Measurements from ENCODE around the gene CXorf65.
A peak's percentile ranks its signal among the peaks of the same experiment; 100 is the strongest.

CXorf65 gene

DNA sequence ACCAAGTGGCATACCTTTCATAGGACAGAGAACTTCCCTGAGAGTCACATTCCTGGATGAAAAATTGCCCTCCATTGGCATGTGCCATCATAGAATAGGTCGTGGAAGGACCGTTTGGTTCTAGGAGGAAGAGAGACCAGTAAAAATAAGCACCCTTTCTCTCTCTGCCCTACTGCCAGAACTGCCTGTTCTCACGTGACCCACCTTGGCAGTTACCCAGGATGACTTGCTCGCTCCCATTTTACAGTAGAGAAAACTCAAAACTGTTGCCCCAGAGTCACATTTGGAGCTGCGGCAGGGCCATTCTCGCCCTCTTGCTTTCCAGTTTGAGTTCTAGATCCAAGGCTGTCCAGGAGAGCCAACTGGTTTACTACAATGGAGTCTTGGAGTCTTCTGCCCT, 37.0 kb upstream of the CXorf65 start:
- H3K4me3 ChIP-seq (ENCODE audit: control insufficient read depth in 1 of 7, extremely low read depth in 1 of 7, insufficient read depth in 4 of 7, low read depth in 2 of 7, low read length in 6 of 7) = no peak overlapping the region
- no peaks in the 10 kb centered on the region for H3K27me3 ChIP-seq (replicated peaks in 2 of 5; ENCODE audit: control insufficient read depth in 4 of 5, insufficient read depth in 5 of 5, low read length in 4 of 5)
- peak overlapping the region in 1 of 2 experiments; percentile 43 for H3K27ac ChIP-seq (ENCODE audit: insufficient read depth in 1 of 2, low read depth in 1 of 2, low read length in 2 of 2, poor library complexity in 1 of 2, severe bottlenecking in 2 of 2)
- POLR2A ChIA-PET = no interaction called here
- 66% methylated on average over 6 of the region's 6 CpGs for WGBS (ENCODE audit: insufficient coverage)
- H3K36me3 ChIP-seq (ENCODE audit: control insufficient read depth in 4 of 4, insufficient read depth in 4 of 4, low read length in 3 of 4) = peaks cover 4 to 27% (median 15%) of the 10 kb centered on the region in 4 experiments
- no peak for DNase-seq
- no peaks in the 10 kb centered on the region for H3K9me3 ChIP-seq (ENCODE audit: control extremely low read depth in 1 of 5, control insufficient read depth in 4 of 5, insufficient read depth in 2 of 5, low read depth in 1 of 5, low read length in 4 of 5)
- peaks cover 6 to 35% (median 20%) of the 10 kb centered on the region in 4 experiments for H3K4me1 ChIP-seq (ENCODE audit: control extremely low read depth in 1 of 4, control insufficient read depth in 4 of 4, insufficient read depth in 4 of 4, low read length in 3 of 4)
- CTCF ChIA-PET = interaction anchor here (1.7 kb wide), 1 partner anchor 13 kb away, joined by 8 read pairs; no protein-coding TSS in a partner anchor

DNA sequence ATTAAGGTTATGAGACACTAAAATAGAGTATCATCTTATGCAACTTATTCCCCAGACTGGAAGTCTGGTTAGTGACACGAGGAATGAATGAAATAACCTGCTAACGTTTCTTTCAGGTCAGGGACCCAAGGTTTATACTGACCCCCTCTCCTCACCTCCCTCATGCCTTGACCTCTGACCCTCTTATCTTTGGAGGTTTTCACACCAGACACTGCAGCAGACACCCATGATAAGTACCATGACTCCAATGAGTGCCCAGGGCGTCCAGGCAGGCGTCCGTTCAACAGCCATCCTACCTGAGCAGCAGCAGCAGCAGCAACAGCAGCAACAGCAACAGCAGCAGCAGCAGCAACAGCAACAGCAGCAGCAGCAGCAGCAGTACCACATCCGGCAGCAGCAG, 33.9 kb upstream of the CXorf65 start:
- Histone ChIP-seq H3K27ac (ENCODE audit: insufficient read depth in 1 of 2, low read depth in 1 of 2, low read length in 2 of 2, poor library complexity in 1 of 2, severe bottlenecking in 2 of 2) (no peak overlapping the region), H3K9me3 (ENCODE audit: control extremely low read depth in 1 of 5, control insufficient read depth in 4 of 5, insufficient read depth in 2 of 5, low read depth in 1 of 5, low read length in 4 of 5) (no peaks in the 10 kb centered on the region), H3K4me3 (ENCODE audit: control insufficient read depth in 1 of 7, extremely low read depth in 1 of 7, insufficient read depth in 4 of 7, low read depth in 2 of 7, low read length in 6 of 7) (no peak overlapping the region), H3K36me3 (ENCODE audit: control insufficient read depth in 4 of 4, insufficient read depth in 4 of 4, low read length in 3 of 4) (peaks cover 8 to 57% (median 32%) of the 10 kb centered on the region in 4 experiments), H3K4me1 (ENCODE audit: control extremely low read depth in 1 of 4, control insufficient read depth in 4 of 4, insufficient read depth in 4 of 4, low read length in 3 of 4) (peaks cover 0 to 14% (median 2%) of the 10 kb centered on the region in 4 experiments), H3K27me3 (replicated peaks in 2 of 5; ENCODE audit: control insufficient read depth in 4 of 5, insufficient read depth in 5 of 5, low read length in 4 of 5) (no peaks in the 10 kb centered on the region)
- POLR2A ChIA-PET = no interaction called here
- CTCF ChIA-PET = interaction anchor here (1.6 to 1.7 kb wide), 2 partner anchors 10 to 40 kb away, joined by 4 to 8 read pairs; no protein-coding TSS in a partner anchor
- no peak for DNase-seq
- WGBS (ENCODE audit: insufficient coverage) = 73% methylated on average over 6 of the region's 6 CpGs

DNA sequence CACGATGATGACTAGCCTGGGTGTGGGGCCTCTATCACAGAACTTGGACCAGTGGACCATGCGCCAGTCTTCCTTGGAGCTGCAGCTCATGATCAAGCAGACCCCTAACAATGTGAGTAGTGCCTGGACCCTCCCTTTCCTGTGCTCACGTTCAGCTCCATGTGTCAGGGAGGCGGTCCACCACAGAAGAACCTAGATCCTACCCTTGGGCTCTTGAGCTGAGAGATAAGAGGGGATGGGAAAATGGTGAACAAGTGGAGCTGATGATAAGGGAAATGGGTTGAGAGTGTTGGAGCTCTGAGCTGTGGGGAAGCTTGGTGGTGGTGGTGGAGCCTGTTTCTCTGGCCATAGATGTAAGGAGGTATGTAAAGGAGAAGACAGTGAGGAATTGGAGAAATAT, 25.0 kb upstream of the CXorf65 start:
- DNase-seq = peak in 2 of 3 donors; percentile 41 to 58
- Histone ChIP-seq H3K4me1 (ENCODE audit: control extremely low read depth in 1 of 4, control insufficient read depth in 4 of 4, insufficient read depth in 4 of 4, low read length in 3 of 4) (peaks cover 0 to 2% (median 0%) of the 10 kb centered on the region in 4 experiments), H3K27me3 (replicated peaks in 2 of 5; ENCODE audit: control insufficient read depth in 4 of 5, insufficient read depth in 5 of 5, low read length in 4 of 5) (peaks cover 0 to 3% (median 0%) of the 10 kb centered on the region in 5 experiments), H3K27ac (ENCODE audit: insufficient read depth in 1 of 2, low read depth in 1 of 2, low read length in 2 of 2, poor library complexity in 1 of 2, severe bottlenecking in 2 of 2) (no peak overlapping the region), H3K4me3 (ENCODE audit: control insufficient read depth in 1 of 7, extremely low read depth in 1 of 7, insufficient read depth in 4 of 7, low read depth in 2 of 7, low read length in 6 of 7) (no peak overlapping the region), H3K36me3 (ENCODE audit: control insufficient read depth in 4 of 4, insufficient read depth in 4 of 4, low read length in 3 of 4) (peaks cover 17 to 90% (median 53%) of the 10 kb centered on the region in 4 experiments), H3K9me3 (ENCODE audit: control extremely low read depth in 1 of 5, control insufficient read depth in 4 of 5, insufficient read depth in 2 of 5, low read depth in 1 of 5, low read length in 4 of 5) (no peaks in the 10 kb centered on the region)
- ChIA-PET CTCF (interaction anchor here (0.8 to 6.4 kb wide), 9 partner anchors 10 to 64 kb away, joined by 3 to 109 read pairs (median 4); partner anchors contain the start of genes CXorf65, MED12 and SNX12), POLR2A (no interaction called here)
- 78% methylated on average over 3 of the region's 4 CpGs for WGBS (ENCODE audit: insufficient coverage)

DNA sequence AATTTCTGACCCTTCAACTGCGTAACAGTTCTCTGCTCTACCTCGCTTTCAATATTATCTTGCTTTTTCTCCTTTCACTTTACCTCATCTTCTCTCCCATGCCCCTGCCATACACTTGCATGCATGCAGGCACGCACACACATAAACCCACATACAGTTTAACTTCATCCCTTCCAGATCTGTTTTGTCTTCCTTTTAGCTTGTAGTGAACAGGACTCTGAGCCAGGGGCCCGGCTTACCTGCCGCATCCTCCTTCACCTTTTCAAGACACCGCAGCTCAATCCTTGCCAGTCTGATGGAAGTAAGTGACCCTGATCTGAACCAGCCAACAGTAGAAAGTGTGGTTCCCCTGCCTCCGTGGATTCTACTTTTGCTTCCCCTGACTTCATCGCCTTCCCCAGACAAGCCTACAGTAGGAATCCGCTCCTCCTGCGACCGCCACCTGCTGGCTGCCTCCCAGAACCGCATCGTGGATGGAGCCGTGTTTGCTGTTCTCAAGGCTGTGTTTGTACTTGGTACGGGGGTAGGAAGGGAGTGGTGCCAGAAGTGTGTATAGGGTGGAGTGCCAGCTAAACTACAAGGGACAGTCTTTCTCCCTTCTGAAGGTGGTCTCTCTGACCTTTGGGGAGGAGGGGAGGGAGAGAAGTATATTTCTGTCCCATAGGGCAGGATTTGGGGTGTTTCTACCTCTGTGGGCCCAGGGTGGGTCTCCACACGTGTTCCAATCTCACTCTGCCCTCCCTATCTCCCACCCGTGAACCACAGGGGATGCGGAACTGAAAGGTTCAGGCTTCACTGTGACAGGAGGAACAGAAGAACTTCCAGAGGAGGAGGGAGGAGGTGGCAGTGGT, 22.6 kb upstream of the CXorf65 start:
- no peak overlapping the region for H3K4me3 ChIP-seq (ENCODE audit: control insufficient read depth in 1 of 7, extremely low read depth in 1 of 7, insufficient read depth in 4 of 7, low read depth in 2 of 7, low read length in 6 of 7)
- 60% methylated on average over 8 of the region's 18 CpGs for WGBS (ENCODE audit: insufficient coverage)
- peaks cover 0 to 2% (median 0%) of the 10 kb centered on the region in 4 experiments for H3K4me1 ChIP-seq (ENCODE audit: control extremely low read depth in 1 of 4, control insufficient read depth in 4 of 4, insufficient read depth in 4 of 4, low read length in 3 of 4)
- peak; percentile 52 to 82 (median 73) for DNase-seq
- H3K27me3 ChIP-seq (replicated peaks in 2 of 5; ENCODE audit: control insufficient read depth in 4 of 5, insufficient read depth in 5 of 5, low read length in 4 of 5) = peaks cover 0 to 2% (median 0%) of the 10 kb centered on the region in 5 experiments
- peaks cover 19 to 90% (median 54%) of the 10 kb centered on the region in 4 experiments for H3K36me3 ChIP-seq (ENCODE audit: control insufficient read depth in 4 of 4, insufficient read depth in 4 of 4, low read length in 3 of 4)
- no peak overlapping the region for H3K27ac ChIP-seq (ENCODE audit: insufficient read depth in 1 of 2, low read depth in 1 of 2, low read length in 2 of 2, poor library complexity in 1 of 2, severe bottlenecking in 2 of 2)
- no peaks in the 10 kb centered on the region for H3K9me3 ChIP-seq (ENCODE audit: control extremely low read depth in 1 of 5, control insufficient read depth in 4 of 5, insufficient read depth in 2 of 5, low read depth in 1 of 5, low read length in 4 of 5)
- ChIA-PET CTCF (interaction anchor here (0.7 to 6.4 kb wide), 11 partner anchors 9 to 159 kb away, joined by 3 to 109 read pairs (median 7); partner anchors contain the start of genes CXorf65, MED12 and NLGN3), POLR2A (interaction anchor here (1.4 kb wide), 1 partner anchor 27 kb away, joined by 3 read pairs; no protein-coding TSS in a partner anchor)

DNA sequence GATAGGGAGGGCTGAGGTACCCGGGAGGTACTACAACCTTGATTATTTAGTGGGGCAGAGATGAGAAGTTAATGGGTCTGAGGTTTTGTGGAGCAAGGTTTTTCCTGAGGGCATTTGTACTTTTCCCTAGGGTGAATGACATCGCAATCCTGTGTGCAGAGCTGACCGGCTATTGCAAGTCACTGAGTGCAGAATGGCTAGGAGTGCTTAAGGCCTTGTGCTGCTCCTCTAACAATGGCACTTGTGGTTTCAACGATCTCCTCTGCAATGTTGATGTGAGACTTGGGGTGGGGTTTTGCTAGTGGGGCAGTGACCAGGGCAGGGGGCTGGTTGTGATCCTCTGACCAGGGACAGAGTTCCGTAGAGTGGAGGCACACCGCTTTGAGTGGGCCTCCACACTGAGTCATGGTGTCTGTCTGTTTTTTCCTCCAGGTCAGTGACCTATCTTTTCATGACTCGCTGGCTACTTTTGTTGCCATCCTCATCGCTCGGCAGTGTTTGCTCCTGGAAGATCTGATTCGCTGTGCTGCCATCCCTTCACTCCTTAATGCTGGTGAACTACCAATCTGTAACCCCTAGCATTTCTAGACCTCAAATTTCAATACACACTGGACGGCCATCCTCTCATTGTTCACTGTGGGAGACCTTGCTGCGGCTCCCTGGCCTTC, 21.8 kb upstream of the CXorf65 start:
- Histone ChIP-seq H3K4me3 (ENCODE audit: control insufficient read depth in 1 of 7, extremely low read depth in 1 of 7, insufficient read depth in 4 of 7, low read depth in 2 of 7, low read length in 6 of 7) (no peak overlapping the region), H3K36me3 (ENCODE audit: control insufficient read depth in 4 of 4, insufficient read depth in 4 of 4, low read length in 3 of 4) (peaks cover 22 to 92% (median 56%) of the 10 kb centered on the region in 4 experiments), H3K9me3 (ENCODE audit: control extremely low read depth in 1 of 5, control insufficient read depth in 4 of 5, insufficient read depth in 2 of 5, low read depth in 1 of 5, low read length in 4 of 5) (no peaks in the 10 kb centered on the region), H3K4me1 (ENCODE audit: control extremely low read depth in 1 of 4, control insufficient read depth in 4 of 4, insufficient read depth in 4 of 4, low read length in 3 of 4) (peaks cover 0 to 2% (median 0%) of the 10 kb centered on the region in 4 experiments), H3K27me3 (replicated peaks in 2 of 5; ENCODE audit: control insufficient read depth in 4 of 5, insufficient read depth in 5 of 5, low read length in 4 of 5) (peaks cover 0 to 2% (median 0%) of the 10 kb centered on the region in 5 experiments), H3K27ac (ENCODE audit: insufficient read depth in 1 of 2, low read depth in 1 of 2, low read length in 2 of 2, poor library complexity in 1 of 2, severe bottlenecking in 2 of 2) (no peak overlapping the region)
- ChIA-PET POLR2A (interaction anchor here (1.4 kb wide), 1 partner anchor 26 kb away, joined by 3 read pairs; no protein-coding TSS in a partner anchor), CTCF (interaction anchor here (0.7 to 6.4 kb wide), 6 partner anchors 9 to 54 kb away, joined by 3 to 109 read pairs (median 5); partner anchors contain the start of genes CXorf65 and MED12)
- WGBS (ENCODE audit: insufficient coverage) = 85% methylated on average over 12 of the region's 12 CpGs
- no peak for DNase-seq

DNA sequence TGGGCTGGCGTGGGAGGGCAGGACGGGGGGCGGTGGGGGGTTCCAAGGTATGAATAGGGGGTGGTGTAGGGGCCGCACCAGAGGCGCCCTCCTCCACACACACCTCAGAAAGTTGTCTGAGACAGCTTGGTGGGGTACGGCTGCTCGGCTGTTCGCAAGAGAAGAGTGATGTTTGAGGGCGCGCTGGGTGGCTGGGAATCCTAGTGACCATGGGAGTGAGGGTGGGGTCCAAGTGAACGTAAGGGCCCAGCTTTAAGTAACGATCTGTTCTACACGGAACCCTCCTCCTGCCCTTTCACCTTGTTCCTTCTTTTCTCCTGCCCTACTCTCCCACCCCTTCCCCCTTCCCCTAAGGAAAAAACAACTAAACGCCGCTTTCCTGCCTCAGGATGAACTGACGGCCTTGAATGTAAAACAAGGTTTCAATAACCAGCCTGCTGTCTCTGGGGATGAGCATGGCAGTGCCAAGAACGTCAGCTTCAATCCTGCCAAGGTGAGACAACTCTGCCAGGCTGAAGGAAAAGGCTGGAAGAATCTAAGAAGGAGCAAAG, 12.5 kb upstream of the CXorf65 start:
- WGBS (ENCODE audit: insufficient coverage) = 47% methylated on average over 9 of the region's 17 CpGs
- DNase-seq = no peak
- Histone ChIP-seq H3K4me1 (ENCODE audit: control extremely low read depth in 1 of 4, control insufficient read depth in 4 of 4, insufficient read depth in 4 of 4, low read length in 3 of 4) (peaks cover 7 to 16% (median 12%) of the 10 kb centered on the region in 4 experiments), H3K4me3 (ENCODE audit: control insufficient read depth in 1 of 7, extremely low read depth in 1 of 7, insufficient read depth in 4 of 7, low read depth in 2 of 7, low read length in 6 of 7) (peak overlapping the region in 6 of 7 experiments; percentile 64 to 85 (median 70)), H3K9me3 (ENCODE audit: control extremely low read depth in 1 of 5, control insufficient read depth in 4 of 5, insufficient read depth in 2 of 5, low read depth in 1 of 5, low read length in 4 of 5) (no peaks in the 10 kb centered on the region), H3K27ac (ENCODE audit: insufficient read depth in 1 of 2, low read depth in 1 of 2, low read length in 2 of 2, poor library complexity in 1 of 2, severe bottlenecking in 2 of 2) (peak overlapping the region; percentile 68 to 88), H3K27me3 (replicated peaks in 2 of 5; ENCODE audit: control insufficient read depth in 4 of 5, insufficient read depth in 5 of 5, low read length in 4 of 5) (no peaks in the 10 kb centered on the region), H3K36me3 (ENCODE audit: control insufficient read depth in 4 of 4, insufficient read depth in 4 of 4, low read length in 3 of 4) (peaks cover 15 to 37% (median 27%) of the 10 kb centered on the region in 4 experiments)
- ChIA-PET POLR2A (interaction anchor here (0.7 to 2.7 kb wide), 6 partner anchors 9 to 151 kb away, joined by 3 to 14 read pairs (median 6); partner anchors contain the start of gene FOXO4), CTCF (interaction anchor here (1.0 to 6.1 kb wide), 5 partner anchors 9 to 20 kb away, joined by 3 to 72 read pairs (median 5); partner anchors contain the start of gene CXorf65)

Measured in common myeloid progenitor, CD34-positive (primary cell).